Esophagus muscularis mucosa (tissue), 4 donors: ENCODE data around the gene PCNX1. TPM values are rescaled to one million over a fixed set of nuclear protein-coding genes. Genes with fewer than 3 reads are reported as not detected.
A peak's percentile ranks its signal among the peaks of the same experiment; 100 is the strongest.

ENCODE experiments used
- DNase-seq: peaks from one replicate; pipeline ENCODE4 v3.0.0-alpha.2; 2017; ENCODE audit errors: extremely low spot score
- H3K27ac ChIP-seq, 4 donors: fragments of 200-600 bp; sonication (generic); replicated peaks in 1 of 4; 1 replicate in 3 of 4; 2 replicates in 1 of 4; pipeline ENCODE4 v1.5.1; 2016 to 2019; ENCODE audit warnings: mild to moderate bottlenecking in 1 of 4
- H3K27me3 ChIP-seq, 4 donors: fragments of 200-600 bp; sonication (generic); one replicate each; pipeline versions ENCODE4 v1.5.1 to v1.6.0; 2016 to 2019
- H3K36me3 ChIP-seq, 4 donors: fragments of 200-600 bp; sonication (generic); one replicate each; pipeline ENCODE4 v1.5.1; 2016 to 2019
- H3K4me1 ChIP-seq, 4 donors: fragments of 200-600 bp; sonication (generic); one replicate each; pipeline ENCODE4 v1.5.1; 2016 to 2019
- H3K4me3 ChIP-seq, 4 donors: fragments of 200-600 bp; sonication (generic); 1 replicate in 2 of 4; 2 replicates in 2 of 4; pipeline ENCODE4 v1.5.1; 2016 to 2019; ENCODE audit warnings: mild to moderate bottlenecking in 4 of 4, moderate library complexity in 1 of 4
- H3K9me3 ChIP-seq, 4 donors: fragments of 200-600 bp; sonication (generic); 1 replicate in 3 of 4; 2 replicates in 1 of 4; pipeline ENCODE4 v1.5.1; 2016 to 2019
- EP300 ChIP-seq: sonication (generic); formaldehyde crosslinking; IDR thresholded peaks from one replicate; pipeline ENCODE4 v1.6.1; 2017; ENCODE audit warnings: antibody characterized with exemption
- POLR2A ChIP-seq: fragments of 450-650 bp; IDR thresholded peaks from one replicate; pipeline ENCODE4 v1.6.1; 2017; ENCODE audit warnings: antibody characterized with exemption, moderate library complexity, mild to moderate bottlenecking, low read depth
- POLR2AphosphoS5 ChIP-seq, 2 donors: sonication (generic); formaldehyde crosslinking; IDR thresholded peaks; one replicate each; pipeline ENCODE4 v1.6.1; 2017; ENCODE audit warnings: antibody characterized with exemption in 2 of 2
- WGBS: methylation state at CpG from one replicate; pipeline ENCODE4 v1.1.5; 2018; 5-methylcytosine and 5-hydroxymethylcytosine counted together
- intact Hi-C: fragments of 100-400 bp; cut with DNase I; formaldehyde crosslinking; loops from one replicate; pipeline ENCODE4 v1.15.1; 2023
- total RNA-seq, 4 donors: library from RNA; depleted of rRNA; stranded (reverse); fragments of >200 nt; gene quantifications; one replicate each; pipeline versions ENCODE4 v1.1.0 to v1.2.1, GENCODE V29; 2016
- TF ChIP-seq, protein P1 (sequence below), 3 experiments: fragments of 200-600 bp in 2 of 3; fragments of 450-650 bp in 1 of 3; sonication (generic) in 2 of 3; IDR thresholded peaks; one replicate each; pipeline ENCODE4 v1.5.1; 2017 to 2019; ENCODE audit warnings: antibody characterized with exemption in 3 of 3, mild to moderate bottlenecking in 2 of 3, moderate library complexity in 1 of 3

PCNX1 gene
- total RNA-seq, 4 donors from 2014 or later: 56.3 to 62.5 (median 59.6) TPM

GRCh38 chr14:70906793-70907175 is 475 bp upstream of the PCNX1 start:
- Histone ChIP-seq H3K27ac (peak overlapping the region; percentile 93 to 95 (median 94)), H3K4me1 (peaks cover 43 to 55% (median 48%) of the 10 kb centered on the region in 4 donors), H3K36me3 (no peaks in the 10 kb centered on the region), H3K9me3 (no peaks in the 10 kb centered on the region), H3K27me3 (no peaks in the 10 kb centered on the region), H3K4me3 (peak overlapping the region; percentile 90 to 100 (median 96))
- DNase-seq: no peak
- WGBS: 21% methylated on average over 9 of the region's 9 CpGs
- intact Hi-C loops: loop anchor here (5.0 kb wide), 1 partner anchor 66 kb away; no protein-coding TSS in a partner anchor
- TF ChIP-seq POLR2A (no peak), EP300 (no peak), POLR2AphosphoS5 (IDR thresholded peaks at IDR 0.05) (no peak)
- TF ChIP-seq, protein P1, sequence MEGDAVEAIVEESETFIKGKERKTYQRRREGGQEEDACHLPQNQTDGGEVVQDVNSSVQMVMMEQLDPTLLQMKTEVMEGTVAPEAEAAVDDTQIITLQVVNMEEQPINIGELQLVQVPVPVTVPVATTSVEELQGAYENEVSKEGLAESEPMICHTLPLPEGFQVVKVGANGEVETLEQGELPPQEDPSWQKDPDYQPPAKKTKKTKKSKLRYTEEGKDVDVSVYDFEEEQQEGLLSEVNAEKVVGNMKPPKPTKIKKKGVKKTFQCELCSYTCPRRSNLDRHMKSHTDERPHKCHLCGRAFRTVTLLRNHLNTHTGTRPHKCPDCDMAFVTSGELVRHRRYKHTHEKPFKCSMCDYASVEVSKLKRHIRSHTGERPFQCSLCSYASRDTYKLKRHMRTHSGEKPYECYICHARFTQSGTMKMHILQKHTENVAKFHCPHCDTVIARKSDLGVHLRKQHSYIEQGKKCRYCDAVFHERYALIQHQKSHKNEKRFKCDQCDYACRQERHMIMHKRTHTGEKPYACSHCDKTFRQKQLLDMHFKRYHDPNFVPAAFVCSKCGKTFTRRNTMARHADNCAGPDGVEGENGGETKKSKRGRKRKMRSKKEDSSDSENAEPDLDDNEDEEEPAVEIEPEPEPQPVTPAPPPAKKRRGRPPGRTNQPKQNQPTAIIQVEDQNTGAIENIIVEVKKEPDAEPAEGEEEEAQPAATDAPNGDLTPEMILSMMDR (IDR thresholded peaks at IDR 0.05): no peak

DNA sequence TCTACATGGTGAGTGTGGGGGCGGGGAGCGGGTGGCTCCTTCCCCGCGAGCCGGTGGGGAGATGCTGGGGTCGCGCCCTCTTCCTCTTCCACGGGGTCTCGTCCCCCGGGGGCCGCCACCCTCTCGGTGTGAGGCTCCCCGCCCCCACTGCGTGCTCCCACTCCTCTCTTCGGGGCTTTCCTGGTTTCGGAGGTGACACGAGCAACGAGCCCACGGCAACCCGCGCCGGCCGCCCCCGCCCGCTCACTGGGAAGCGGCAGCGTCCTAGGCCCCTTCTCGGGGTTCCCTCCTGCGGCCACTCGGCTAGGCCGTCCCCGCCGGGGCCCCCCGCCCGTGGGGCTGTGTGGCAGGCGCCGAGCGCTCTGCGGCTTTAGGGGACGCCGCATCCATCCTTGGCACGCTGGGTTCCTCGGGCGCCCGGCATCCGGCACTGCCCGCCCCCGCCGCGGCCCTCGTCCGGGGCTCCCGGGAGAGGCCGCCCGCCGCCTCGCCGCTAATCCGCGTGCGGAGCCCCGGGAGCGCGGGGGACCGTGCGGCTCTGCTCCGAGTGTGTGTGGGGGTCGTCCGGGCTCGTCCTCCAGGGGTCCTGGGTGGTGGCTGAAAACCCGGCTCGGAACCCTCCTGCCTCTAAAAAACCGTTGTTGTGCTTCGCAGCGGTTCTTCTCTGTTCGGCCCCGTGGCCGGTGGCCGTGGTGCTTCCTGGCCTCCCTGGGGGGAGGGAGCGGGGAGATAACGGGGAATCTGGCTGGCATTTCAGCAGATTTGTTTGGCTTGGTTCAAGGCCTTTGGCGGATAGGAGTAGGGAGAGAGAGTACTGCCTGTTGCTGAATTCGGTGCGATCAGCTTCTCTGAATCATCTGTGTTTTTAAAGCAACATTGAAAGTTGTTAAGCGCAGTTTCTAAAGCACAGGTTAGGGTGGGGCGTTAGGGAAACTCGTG is 1.0 kb downstream of the PCNX1 start:
- WGBS: 0% methylated on average over 6 of the region's 87 CpGs
- Histone ChIP-seq H3K27ac (peak overlapping the region; percentile 93 to 95 (median 94)), H3K36me3 (no peaks in the 10 kb centered on the region), H3K9me3 (no peaks in the 10 kb centered on the region), H3K4me3 (peak overlapping the region; percentile 90 to 100 (median 96)), H3K4me1 (peaks cover 51 to 69% (median 59%) of the 10 kb centered on the region in 4 donors), H3K27me3 (no peaks in the 10 kb centered on the region)
- intact Hi-C loops: loop anchor here (5.0 kb wide), 1 partner anchor 64 kb away; no protein-coding TSS in a partner anchor
- TF ChIP-seq, protein P1 (IDR thresholded peaks at IDR 0.05): no peak
- peak; percentile 17 to 42 for TF ChIP-seq POLR2AphosphoS5 (IDR thresholded peaks at IDR 0.05)
- peak; percentile 92 for DNase-seq

DNA sequence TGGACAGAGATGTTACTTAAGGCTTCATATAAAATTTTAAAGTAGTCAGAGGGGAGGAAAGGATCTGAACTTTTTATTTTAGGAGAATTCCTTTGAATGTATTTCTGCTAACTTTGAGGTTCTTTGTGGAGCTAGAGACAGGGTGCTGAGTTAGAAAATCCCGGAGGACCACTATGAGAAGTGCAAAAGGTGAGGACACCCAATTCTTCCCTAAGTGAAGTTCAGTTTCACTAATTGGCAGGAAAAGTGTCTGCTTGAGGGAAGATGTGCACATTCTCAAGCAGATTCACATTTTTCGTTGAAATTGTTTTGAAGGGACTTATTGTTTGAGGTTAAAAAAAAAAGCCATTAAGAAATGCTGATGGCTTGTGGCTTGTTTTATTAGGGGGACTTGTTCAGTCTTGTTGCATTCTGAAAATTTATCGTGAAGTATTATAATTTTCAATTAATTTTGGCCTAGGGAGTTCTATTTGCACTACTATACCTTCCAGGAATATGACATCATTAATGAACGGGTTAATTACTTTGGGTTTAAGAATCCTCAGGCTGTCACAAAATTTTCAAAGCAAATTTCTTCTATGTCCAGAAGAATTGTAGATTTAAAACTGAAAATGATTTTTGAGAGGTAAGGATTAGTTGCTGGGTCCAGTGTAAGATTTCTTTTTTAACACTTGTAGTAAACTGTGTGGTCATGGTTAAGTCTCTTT is 1.8 kb downstream of the PCNX1 start:
- no peak for TF ChIP-seq POLR2AphosphoS5 (IDR thresholded peaks at IDR 0.05)
- no peak for TF ChIP-seq POLR2A
- TF ChIP-seq EP300: no peak
- TF ChIP-seq, protein P1 (IDR thresholded peaks at IDR 0.05): no peak
- Histone ChIP-seq H3K27ac (peak overlapping the region; percentile 93 to 95 (median 94)), H3K27me3 (no peaks in the 10 kb centered on the region), H3K36me3 (no peaks in the 10 kb centered on the region), H3K9me3 (no peaks in the 10 kb centered on the region), H3K4me1 (peaks cover 51 to 69% (median 59%) of the 10 kb centered on the region in 4 donors), H3K4me3 (peak overlapping the region; percentile 90 to 100 (median 96))
- WGBS: 27% methylated on average over 4 of the region's 4 CpGs
- no peak for DNase-seq
- intact Hi-C loops: loop anchor here (5.0 kb wide), 1 partner anchor 63 kb away; no protein-coding TSS in a partner anchor

DNA sequence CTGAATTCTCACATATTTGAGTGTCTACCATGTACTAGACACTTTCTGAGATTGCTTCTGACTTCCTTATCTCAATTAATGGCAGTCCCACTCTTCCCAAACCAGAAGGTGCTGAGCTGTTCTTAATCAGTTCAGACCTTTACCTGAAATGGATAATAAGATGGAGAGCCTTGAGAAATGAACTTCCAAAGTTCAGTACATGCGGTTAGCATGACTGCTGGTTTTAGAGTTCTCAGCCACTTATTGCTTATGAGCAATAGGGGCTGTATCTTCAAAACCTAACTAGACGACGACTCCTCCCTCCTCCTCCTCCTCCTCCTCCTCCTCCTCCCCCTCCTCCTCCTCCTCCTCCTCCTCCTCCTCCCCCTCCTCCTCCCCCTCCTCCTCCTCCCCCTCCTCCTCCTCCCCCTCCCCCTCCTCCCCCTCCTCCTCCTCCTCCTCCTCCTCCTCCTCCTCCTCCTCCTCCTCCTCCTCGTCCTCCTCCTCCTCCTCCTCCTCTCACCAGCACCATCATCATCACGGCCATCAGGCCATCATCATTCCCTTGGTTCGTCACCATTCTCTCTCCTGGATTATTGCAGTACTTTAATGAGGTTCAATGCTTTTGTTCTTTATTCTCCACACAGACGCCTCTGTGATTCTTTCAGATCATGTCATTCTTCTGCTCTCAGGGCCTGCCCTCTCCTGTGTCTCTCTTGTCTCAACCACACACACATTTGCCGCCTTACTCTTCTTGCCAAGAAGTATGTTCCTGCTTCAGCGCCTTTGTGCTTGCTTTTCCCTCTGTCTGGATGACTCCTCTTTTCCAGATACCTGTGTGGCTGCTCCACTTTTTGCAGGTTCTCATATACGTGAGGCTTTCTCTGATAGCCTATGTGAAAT is 2.7 kb downstream of the PCNX1 start:
- H3K4me3 ChIP-seq: peak overlapping the region in 2 of 4 donors; percentile 96 to 100
- 62% methylated on average over 9 of the region's 10 CpGs for WGBS
- no peak for DNase-seq
- H3K4me1 ChIP-seq: peaks cover 44 to 62% (median 52%) of the 10 kb centered on the region in 4 donors
- H3K9me3 ChIP-seq: no peaks in the 10 kb centered on the region
- no peak overlapping the region for H3K27ac ChIP-seq
- H3K36me3 ChIP-seq: no peaks in the 10 kb centered on the region
- no peaks in the 10 kb centered on the region for H3K27me3 ChIP-seq
- no peak for TF ChIP-seq POLR2AphosphoS5 (IDR thresholded peaks at IDR 0.05)
- intact Hi-C loops: loop anchor here (5.0 kb wide), 1 partner anchor 62 kb away; no protein-coding TSS in a partner anchor
